Measurements from ENCODE around the gene ZKSCAN8.
"Not testable (repeated sequence)": the region's sequence is repeated elsewhere in the genome, so short reads cannot be mapped to it uniquely, and the experiment has no call there.

The ZKSCAN8 gene

DNA sequence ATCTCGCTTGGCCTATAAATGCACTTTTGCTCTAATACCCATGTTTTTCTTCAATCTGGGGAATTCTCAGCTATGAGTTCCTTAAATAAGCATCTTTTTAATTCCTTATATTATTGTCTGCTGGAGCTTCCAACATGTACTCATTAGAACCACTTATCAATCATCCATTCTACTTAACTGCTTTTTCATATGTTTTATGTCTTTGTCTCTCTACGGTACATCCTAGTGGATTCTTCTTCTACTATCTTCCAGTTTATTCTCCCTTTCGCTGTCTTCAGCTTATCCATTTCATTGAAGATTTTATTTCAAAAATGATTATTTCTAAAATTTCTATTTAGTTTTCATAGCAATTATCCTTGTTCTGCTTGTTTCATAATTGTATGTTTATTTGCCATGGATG, 29.7 kb upstream of the ZKSCAN8 start:
- no peak for DNase-seq (ENCODE audit: low read depth, low spot score)
- no peak overlapping the region for H3K4me3 ChIP-seq (ENCODE audit: low read depth, low read length)
- TF ChIP-seq, protein P1, sequence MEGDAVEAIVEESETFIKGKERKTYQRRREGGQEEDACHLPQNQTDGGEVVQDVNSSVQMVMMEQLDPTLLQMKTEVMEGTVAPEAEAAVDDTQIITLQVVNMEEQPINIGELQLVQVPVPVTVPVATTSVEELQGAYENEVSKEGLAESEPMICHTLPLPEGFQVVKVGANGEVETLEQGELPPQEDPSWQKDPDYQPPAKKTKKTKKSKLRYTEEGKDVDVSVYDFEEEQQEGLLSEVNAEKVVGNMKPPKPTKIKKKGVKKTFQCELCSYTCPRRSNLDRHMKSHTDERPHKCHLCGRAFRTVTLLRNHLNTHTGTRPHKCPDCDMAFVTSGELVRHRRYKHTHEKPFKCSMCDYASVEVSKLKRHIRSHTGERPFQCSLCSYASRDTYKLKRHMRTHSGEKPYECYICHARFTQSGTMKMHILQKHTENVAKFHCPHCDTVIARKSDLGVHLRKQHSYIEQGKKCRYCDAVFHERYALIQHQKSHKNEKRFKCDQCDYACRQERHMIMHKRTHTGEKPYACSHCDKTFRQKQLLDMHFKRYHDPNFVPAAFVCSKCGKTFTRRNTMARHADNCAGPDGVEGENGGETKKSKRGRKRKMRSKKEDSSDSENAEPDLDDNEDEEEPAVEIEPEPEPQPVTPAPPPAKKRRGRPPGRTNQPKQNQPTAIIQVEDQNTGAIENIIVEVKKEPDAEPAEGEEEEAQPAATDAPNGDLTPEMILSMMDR (IDR thresholded peaks at IDR 0.05; ENCODE audit: insufficient read depth, low read length, missing control alignments): no peak
- POLR2A ChIA-PET: interaction anchor here (0.7 kb wide), 1 partner anchor 13 kb away, joined by 3 read pairs; the partner anchor contains the start of gene ZSCAN16
- CTCF ChIA-PET: no interaction called here

DNA sequence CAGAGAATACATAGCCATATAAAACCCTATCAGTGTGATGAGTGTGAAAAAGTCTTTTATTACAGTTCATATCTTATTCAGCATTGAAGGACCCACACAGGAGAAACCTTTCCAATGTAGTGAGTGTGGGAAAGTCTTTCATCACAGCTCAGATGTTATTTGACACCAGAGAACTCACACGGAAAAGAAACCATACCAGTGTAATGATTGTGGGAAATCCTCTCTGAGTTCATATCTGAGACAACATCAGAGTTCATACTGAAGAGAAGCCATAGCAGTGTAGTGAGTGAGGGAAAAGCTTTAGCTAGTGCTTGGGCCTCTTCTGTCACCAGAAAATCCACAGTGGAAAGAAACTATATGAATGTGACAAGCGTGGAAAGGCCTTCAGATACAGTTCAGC, 25.9 kb upstream of the ZKSCAN8 start:
- TF ChIP-seq, protein P1 (IDR thresholded peaks at IDR 0.05; ENCODE audit: insufficient read depth, low read length, missing control alignments): no peak
- POLR2A ChIA-PET: interaction anchor here (1.1 kb wide), 1 partner anchor 11 kb away, joined by 3 read pairs; no protein-coding TSS in a partner anchor
- no peak overlapping the region for H3K4me3 ChIP-seq (ENCODE audit: low read depth, low read length)
- CTCF ChIA-PET: interaction anchor here (1.0 to 4.2 kb wide), 3 partner anchors 8 to 11 kb away, joined by 3 to 24 read pairs (median 3); partner anchors contain the start of gene ZSCAN16
- no peak for DNase-seq (ENCODE audit: low read depth, low spot score)

DNA sequence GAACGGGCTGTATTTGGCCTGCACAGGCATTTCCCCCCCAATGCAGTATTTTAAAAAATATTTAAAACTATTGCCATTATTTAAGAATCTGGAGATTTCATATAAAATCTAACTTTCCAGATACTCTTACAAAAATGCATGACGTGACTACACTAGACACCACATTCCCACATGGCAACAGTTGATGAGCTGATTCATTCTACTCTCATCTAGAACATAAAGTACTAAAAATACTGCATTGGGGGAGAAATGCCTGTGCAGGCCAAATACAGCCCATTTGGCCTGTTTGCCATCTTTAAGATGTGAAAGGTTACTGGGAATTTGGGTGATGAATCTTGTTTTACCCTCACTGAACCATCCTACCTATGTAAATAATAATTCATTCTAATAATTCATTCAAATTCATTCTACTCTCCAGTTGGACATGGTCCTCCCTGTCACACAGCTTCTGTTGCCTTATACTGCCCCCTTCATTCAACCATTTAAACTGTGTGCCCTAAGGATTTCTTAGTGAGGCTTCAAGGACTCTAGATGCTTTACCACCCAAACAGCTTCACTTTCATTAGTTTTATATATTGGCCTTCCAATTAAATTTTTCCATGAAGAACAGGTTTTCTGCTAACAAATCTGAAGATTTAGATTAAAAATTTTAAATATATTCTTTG, 24.2 kb upstream of the ZKSCAN8 start:
- TF ChIP-seq, protein P1 (IDR thresholded peaks at IDR 0.05; ENCODE audit: insufficient read depth, low read length, missing control alignments): no peak
- CTCF ChIA-PET: interaction anchor here (1.1 to 4.2 kb wide), 3 partner anchors 10 to 238 kb away, joined by 3 to 24 read pairs (median 6); no protein-coding TSS in a partner anchor
- POLR2A ChIA-PET: interaction anchor here (0.6 to 0.7 kb wide), 2 partner anchors 13 to 232 kb away, joined by 3 read pairs; partner anchors contain the start of gene ZKSCAN3
- no peak overlapping the region for H3K4me3 ChIP-seq (ENCODE audit: low read depth, low read length)
- no peak for DNase-seq (ENCODE audit: low read depth, low spot score)

DNA sequence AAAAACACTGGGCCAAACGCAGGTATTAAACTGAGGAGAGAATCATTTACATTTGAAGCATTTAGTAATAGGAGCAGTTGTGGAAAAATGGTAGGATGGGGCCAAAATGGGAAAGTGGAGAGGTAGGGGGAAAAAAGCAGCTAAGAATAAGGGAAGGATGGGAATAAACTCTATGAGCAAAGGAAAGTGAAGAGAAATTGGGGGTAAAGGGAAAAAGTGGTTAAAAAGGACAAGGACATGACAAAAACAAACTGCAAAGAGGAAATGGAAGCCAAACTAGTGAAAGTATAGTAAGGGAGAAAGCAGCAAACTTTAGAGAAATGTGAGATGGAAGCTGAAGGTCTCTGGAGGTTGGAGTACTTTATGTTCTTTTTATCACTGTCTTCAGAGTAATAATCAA, 23.5 kb upstream of the ZKSCAN8 start:
- TF ChIP-seq, protein P1 (IDR thresholded peaks at IDR 0.05; ENCODE audit: insufficient read depth, low read length, missing control alignments): no peak
- POLR2A ChIA-PET: interaction anchor here (0.7 kb wide), 1 partner anchor 13 kb away, joined by 3 read pairs; no protein-coding TSS in a partner anchor
- DNase-seq (ENCODE audit: low read depth, low spot score): no peak
- CTCF ChIA-PET: interaction anchor here (1.5 to 4.2 kb wide), 2 partner anchors 14 to 238 kb away, joined by 6 to 24 read pairs; no protein-coding TSS in a partner anchor
- H3K4me3 ChIP-seq (ENCODE audit: low read depth, low read length): no peak overlapping the region

DNA sequence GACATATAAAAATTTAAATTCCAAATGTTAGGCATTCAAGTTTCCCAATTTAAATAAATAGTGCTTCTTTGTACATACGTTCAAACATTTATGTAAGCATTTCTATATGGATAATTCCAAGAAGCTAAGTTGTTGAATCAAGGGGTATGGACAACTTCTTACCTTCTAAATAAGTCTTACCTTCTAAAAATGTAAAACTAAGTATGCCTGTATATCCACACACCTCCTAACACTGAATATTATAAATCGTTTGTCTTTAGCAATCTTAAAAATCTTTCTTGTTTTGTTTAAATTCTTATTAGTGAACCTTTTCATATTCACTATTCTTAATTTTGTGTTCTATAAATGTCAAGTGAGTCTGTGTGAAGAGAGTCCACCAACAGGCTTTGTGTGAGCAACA, 19.8 kb upstream of the ZKSCAN8 start:
- DNase-seq (ENCODE audit: low read depth, low spot score): no peak
- no peak overlapping the region for H3K4me3 ChIP-seq (ENCODE audit: low read depth, low read length)
- TF ChIP-seq, protein P1 (IDR thresholded peaks at IDR 0.05; ENCODE audit: insufficient read depth, low read length, missing control alignments): no peak
- POLR2A ChIA-PET: no interaction called here
- CTCF ChIA-PET: no interaction called here

DNA sequence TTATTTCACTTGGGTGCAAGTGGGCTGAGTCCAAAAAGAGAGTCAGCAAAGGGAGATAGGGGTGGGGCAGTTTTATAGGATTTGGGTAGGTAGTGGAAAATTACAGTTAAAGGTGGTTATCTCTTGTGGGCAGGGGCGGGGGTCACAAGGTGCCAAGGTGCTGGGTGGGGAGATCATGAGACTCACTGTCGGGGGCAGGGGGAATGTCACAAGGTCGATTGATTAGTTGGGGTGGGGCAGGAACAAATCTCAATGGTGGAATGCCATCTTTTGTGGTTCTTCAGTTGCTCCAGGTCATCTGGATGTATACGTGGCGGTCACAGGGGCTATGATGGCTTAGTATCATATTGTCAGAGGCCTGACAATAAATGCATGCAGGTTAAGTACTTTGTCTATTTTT, 19.4 kb upstream of the ZKSCAN8 start:
- POLR2A ChIA-PET; H3K4me3 ChIP-seq (ENCODE audit: low read depth, low read length); DNase-seq (ENCODE audit: low read depth, low spot score): not testable (repeated sequence)
- CTCF ChIA-PET: interaction anchor here (1.2 kb wide), 1 partner anchor 17 kb away, joined by 4 read pairs; no protein-coding TSS in a partner anchor
